RKO (cell line): ENCODE data around the gene TMEM31.

Experiments used
- DNase-seq: peaks from one replicate; pipeline ENCODE4 v3.0.0-alpha.2; 2016; ENCODE audit warnings: low spot score

Gene TMEM31, protein sequence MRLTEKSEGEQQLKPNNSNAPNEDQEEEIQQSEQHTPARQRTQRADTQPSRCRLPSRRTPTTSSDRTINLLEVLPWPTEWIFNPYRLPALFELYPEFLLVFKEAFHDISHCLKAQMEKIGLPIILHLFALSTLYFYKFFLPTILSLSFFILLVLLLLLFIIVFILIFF

DNA sequence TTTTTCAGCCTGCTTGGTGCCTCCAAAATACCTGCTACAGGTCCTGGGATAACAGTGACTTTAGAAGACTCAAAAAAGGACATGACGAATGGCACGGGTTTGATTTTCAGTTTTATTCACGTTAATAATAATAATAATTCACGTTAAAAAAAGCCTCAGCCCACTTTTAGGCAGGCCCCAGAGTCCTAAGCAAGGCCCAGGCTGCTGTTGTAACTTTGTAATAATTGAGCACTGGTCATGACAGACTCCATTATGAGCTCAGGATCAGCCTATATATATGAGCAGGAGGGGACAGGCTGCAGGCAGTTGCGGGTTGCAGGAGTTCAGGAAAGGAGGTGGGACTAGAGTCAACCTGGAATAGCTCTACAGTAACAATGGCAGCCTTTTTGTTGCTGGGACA, at the start of gene TMEM31:
TMEM31 (plus strand) TSS at position 301 of the 400 bp plus-strand sequence. CDS start 1,350 bp downstream, outside the sequence.
- no peak for DNase-seq

- no peak for DNase-seq
Measured at GRCh38 chrX:103663981-103664762, 46.5 kb upstream of the TMEM31 start.

DNA sequence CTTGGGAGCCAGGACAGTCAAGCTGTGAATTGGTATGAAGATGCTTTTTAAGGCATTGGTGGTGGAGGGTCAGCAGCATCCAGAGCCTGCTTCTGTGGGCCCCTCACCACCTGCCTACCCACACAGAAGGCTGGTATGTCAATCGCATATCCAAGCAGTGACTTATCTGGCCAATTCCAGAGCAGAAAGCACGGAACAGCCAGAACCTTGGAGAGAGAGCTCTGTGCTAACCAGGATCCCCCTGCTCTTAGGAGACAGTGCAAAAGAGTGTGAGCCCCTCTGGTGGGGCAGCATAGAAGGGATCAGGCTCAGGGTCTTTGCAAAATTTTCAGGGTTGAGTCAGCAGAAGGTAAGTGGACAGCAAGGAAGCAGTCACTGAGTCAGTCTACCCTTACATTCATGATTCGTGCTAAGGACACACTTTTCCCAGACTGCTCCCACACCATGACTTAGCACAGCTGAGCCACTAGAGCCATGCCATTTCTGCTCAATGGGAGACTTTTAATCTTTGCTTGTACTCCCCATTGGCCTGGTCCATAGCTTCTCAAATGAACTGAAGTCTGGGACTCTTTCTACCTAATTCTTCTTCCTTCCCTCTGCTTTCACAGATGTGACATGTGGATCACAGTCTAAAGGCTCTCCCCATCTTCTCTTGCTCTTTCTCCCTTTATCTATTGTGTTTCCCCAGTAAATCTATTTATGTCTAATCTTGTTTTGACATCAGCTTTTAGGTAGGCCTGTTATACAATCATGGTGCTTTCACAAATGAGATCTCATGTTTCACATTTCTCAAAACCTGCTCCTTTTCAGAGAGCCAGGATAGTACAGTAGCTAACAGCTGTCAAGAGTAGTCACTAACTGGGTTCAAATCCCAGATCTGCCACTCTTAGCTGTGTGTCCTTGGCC, 44.3 kb upstream of the TMEM31 start:
- DNase-seq = peak; percentile 21

GRCh38 chrX:103669745-103670144, 41.0 kb upstream of the TMEM31 start:
- DNase-seq = no peak

DNA sequence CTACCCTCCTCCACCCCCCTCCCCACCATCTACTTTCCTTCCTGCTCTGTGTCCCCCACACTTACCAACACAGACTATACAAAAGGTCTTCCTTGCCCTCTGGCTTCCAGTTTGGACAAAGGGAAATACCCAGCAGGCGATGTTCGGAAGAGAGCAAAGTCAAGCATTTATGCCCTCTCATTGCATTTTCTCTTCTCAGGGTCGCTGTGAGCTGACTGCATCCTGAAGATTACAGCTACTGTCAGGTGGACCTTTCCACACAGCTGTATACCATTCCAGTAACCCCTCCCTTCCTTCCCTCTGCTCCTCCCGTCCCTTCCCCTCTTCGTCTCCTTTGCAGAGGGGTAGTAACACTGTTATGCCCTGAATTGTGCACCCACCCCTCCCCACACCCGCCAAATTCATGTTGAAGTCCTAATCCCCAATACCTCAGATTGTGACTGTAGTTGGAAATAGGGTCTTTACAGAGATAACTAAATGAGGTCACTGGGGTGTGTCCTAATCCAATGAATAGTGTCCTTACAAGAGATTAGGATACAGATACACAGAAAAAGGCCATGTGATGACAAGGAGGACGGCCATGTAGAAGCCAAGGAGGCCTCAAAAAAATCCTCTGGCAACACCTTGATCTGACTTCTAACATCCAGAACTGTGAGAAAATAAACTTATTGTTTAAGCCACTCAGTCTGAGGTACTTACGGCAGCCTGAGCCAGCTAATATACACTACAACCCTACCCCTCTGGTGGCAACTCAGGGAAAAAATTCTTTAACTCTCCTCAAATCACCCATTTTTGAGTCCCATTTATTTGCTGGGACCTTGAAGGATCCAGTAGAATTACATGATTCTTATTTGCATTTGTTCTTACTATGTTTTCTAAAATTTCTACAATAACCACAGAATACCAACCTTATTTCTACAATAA, 35.9 kb upstream of the TMEM31 start:
- no peak for DNase-seq

DNA sequence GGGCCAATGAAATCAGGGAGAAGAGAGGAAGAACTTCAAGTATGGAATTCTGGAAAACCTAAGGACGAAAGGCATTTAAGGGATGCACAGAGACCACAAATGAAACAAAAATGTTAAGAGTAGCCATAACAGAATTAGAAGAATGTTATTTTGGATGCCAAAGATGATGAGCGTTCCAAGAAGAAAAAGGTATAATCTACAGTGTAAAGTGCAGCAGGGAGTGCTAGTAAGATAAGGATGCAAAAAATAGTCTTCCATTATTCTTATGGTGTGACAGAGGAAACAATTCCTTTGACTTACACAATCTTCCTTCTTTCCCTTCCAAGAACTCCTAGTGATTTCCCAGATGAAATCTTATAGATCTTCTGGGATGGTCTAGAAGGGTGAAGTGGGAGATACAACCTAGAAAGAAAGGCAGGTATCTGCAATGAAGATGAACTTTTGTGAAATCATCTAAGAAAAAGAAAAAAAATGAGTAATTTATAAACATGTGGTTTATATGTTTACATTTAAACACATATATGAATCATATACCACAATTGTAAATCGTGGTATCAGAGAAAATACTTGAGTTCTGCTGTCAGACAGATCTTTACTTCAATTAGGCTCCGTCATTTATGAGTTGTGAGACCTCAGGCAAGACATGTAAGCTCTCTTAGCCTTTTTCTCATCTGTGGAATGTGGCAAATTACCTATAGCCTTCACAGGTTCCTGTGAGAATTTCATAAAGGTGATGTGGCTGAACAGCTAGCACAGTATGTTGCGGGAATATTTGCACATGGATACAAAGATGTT, 32.3 kb upstream of the TMEM31 start:
- no peak for DNase-seq

GRCh38 chrX:103681443-103681842, 29.3 kb upstream of the TMEM31 start:
- DNase-seq = no peak

GRCh38 chrX:103685396-103685795, 25.3 kb upstream of the TMEM31 start:
- peak; percentile 9 for DNase-seq

GRCh38 chrX:103686199-103687072, 24.3 kb upstream of the TMEM31 start, which contains the start of gene MORF4L2:
Gene MORF4L2 (minus strand): TSS chrX:103686699. CDS start chrX:103677027, 9,672 bp downstream.
- DNase-seq = peak; percentile 98

DNA sequence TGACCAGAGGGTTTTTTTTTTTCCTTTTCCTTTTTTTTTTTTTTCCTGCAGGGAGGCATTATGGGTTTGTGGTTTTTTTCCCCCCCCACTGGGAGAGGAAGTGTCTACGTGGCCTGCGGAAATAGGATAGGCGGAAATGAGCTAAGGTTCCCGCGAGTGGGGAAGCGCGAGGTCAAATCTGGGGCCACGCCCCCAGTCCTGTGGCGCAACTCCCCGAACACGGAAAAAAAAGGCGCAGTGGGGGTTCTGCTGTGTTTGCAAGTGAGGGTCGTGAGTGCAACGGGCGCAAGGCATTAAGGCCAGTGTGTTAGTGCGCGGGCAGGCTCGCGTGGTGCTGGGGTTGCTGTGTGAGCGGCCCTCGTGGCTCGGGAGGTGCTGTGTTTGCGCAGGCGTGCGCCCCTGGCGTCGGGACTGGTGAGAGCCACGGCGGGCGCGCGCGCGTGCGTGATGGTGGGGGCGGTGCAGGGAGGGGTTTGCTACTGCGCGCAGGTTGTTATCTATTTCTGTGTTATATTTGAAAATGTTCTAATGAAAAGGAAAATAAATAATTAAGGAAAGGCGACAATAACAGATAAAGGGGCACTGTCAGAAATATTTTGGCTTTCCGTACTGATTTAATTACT, 23.5 kb upstream of the TMEM31 start:
- peak; percentile 79 for DNase-seq

DNA sequence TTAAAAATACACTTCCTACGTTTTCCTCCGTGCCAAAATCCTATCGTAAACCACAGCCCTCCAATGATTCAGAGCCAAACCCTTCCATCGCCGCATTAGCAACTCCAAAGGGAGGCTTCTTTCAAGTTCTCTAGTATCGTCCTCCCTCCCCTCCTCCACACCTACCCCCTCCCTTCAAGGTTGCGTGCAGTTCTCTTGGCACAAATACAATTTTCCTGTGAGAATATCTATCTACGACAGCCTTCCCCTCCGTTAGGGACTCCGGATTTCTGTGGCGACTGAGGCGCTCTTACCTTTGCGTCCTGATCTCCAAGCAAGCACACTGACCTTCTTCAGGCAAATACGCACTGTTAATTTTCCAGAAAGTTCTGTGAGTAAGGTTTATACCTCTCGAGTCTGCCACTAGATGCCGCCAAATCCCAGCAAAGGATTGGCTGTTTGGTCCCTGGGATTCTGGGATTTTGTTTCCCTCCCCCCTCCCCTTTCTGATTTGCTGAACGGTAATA, 23.0 kb upstream of the TMEM31 start:
- DNase-seq = peak; percentile 84

DNA sequence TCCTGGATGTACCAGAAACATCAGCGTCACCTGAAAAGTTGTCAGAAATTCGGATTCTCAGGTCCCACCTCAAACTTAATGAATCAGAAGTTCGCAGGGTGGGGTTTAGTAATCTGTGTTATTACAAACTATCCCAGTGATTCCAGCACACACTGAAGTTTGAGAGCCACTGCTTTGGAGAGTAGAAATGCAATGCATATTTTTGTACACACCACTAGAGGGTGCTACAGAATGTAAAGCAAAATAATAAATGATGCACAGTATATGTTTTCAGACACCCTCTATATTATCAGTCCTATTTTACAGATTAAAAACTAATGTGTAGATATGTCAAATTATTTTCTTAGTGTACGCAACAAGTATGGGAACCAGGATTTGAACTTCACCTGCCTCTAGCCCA, 21.8 kb upstream of the TMEM31 start:
- peak; percentile 75 for DNase-seq

GRCh38 chrX:103691059-103691458, 19.6 kb upstream of the TMEM31 start:
- no peak for DNase-seq

DNA sequence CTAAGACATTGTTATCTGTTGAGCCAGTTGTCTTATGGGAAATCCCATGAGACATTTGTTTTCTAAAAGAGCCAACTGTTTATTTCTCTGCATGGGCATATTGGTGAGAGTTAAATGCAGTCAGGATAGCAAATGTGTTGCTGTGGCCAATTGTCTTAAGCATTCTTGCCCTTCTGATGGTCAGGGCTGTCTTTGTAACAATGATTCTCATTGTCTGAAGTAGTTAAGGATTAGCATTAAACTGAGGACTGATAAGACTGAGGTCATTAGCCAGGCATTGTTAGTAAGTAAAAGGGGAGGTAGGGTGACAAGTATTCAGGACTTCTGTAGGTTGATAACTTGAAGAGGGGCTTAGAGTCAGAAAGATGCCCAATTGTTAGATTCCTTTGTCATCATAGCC, 13.0 kb upstream of the TMEM31 start:
- no peak for DNase-seq

- DNase-seq = no peak
Measured at GRCh38 chrX:103699243-103699642, 11.5 kb upstream of the TMEM31 start.

DNA sequence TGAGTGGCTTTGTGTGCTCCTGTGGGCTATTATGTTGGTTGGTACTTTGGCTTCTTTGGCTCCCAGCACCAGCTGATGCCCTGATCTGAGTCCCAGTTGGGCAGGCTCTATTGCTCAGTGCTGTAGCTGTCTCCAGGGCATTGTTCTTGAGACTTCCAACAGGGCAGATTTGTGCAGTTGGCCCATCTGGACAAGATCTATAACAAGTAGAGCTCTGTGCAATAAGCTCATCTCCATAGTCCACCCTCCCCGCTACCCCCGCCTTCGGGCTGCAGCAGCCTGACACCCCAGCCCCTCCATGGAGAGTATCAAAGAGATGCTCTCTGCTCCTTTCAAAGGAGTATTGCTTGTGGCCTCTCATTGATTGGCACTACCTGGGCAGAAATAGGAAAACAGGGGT, 5.8 kb upstream of the TMEM31 start:
- no peak for DNase-seq

GRCh38 chrX:103716962-103717361, 6.3 kb downstream of the TMEM31 start:
- no peak for DNase-seq

DNA sequence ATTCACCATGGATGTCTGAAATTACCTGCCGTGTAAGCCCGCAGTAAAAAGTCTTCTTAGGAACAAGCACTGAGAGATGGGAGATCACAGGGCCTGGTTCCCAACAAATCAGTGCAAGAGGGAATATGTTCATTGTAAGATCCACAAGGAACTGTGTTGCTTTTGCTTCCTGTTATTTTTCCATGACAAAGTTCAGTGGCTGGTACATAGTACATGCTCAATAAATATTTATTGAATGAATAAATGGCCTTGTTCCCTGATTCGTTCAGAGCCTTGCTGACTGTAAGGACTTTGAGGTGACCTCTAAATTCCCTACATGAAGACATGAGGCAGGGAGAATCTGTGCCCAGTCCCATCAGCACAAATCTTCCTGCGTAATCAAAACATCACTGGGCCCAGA, 7.4 kb downstream of the TMEM31 start:
- no peak for DNase-seq

GRCh38 chrX:103722505-103722904, 11.8 kb downstream of the TMEM31 start:
- DNase-seq = no peak
